ENCODE measurements around the gene PSMC4. TPM values are rescaled to one million over a fixed set of nuclear protein-coding genes. Genes with fewer than 3 reads are reported as not detected.

The PSMC4 gene
- total RNA-seq: 99.9 TPM

- peak; percentile 97 for FAIRE-seq
- peak; percentile 91 to 99 for DNase-seq (ENCODE audit: low spot score in 2 of 2)
Observed at GRCh38 chr19:39970675-39971379, at the start of gene PSMC4. TSS of gene PSMC4 (plus strand) at chr19:39971165. CDS start at chr19:39971203, 38 bp downstream.

- DNase-seq (ENCODE audit: low spot score in 2 of 2): no peak
- FAIRE-seq: no peak
Observed at GRCh38 chr19:39923862-39924261, 47.1 kb upstream of the PSMC4 start.

- FAIRE-seq: no peak
Observed at GRCh38 chr19:39924389-39924788, 46.6 kb upstream of the PSMC4 start.

GRCh38 chr19:39924952-39925351, 46.0 kb upstream of the PSMC4 start:
- DNase-seq (ENCODE audit: low spot score in 2 of 2) (no peak), FAIRE-seq (no peak)

More at GRCh38 chr19:39924389-39924788, 46.6 kb upstream of the PSMC4 start:
- DNase-seq (ENCODE audit: low spot score in 2 of 2): no peak

- no peak for FAIRE-seq
Observed at GRCh38 chr19:39926170-39926760, 44.7 kb upstream of the PSMC4 start.

GRCh38 chr19:39927076-39927475, 43.9 kb upstream of the PSMC4 start:
- FAIRE-seq (no peak), DNase-seq (ENCODE audit: low spot score in 2 of 2) (no peak)

More at GRCh38 chr19:39926170-39926760, 44.7 kb upstream of the PSMC4 start:
- no peak for DNase-seq (ENCODE audit: low spot score in 2 of 2)

GRCh38 chr19:39927524-39928356, 43.2 kb upstream of the PSMC4 start:
- FAIRE-seq: no peak

GRCh38 chr19:39928357-39928725, 42.6 kb upstream of the PSMC4 start:
- no peak for DNase-seq (ENCODE audit: low spot score in 2 of 2)
- no peak for FAIRE-seq

More at GRCh38 chr19:39927524-39928356, 43.2 kb upstream of the PSMC4 start:
- no peak for DNase-seq (ENCODE audit: low spot score in 2 of 2)

GRCh38 chr19:39929750-39930149, 41.2 kb upstream of the PSMC4 start:
- no peak for FAIRE-seq
- no peak for DNase-seq (ENCODE audit: low spot score in 2 of 2)

- no peak for DNase-seq (ENCODE audit: low spot score in 2 of 2)
- no peak for FAIRE-seq
Observed at GRCh38 chr19:39934584-39935363, 36.2 kb upstream of the PSMC4 start, which contains the start of gene FCGBP. TSS of gene FCGBP (minus strand) at chr19:39934634.

GRCh38 chr19:39935364-39935661, 35.7 kb upstream of the PSMC4 start:
- DNase-seq (ENCODE audit: low spot score in 2 of 2): no peak
- no peak for FAIRE-seq

GRCh38 chr19:39936020-39936419, 34.9 kb upstream of the PSMC4 start:
- DNase-seq (ENCODE audit: low spot score in 2 of 2): no peak
- no peak for FAIRE-seq

GRCh38 chr19:39936622-39937021, 34.3 kb upstream of the PSMC4 start:
- FAIRE-seq: no peak
- DNase-seq (ENCODE audit: low spot score in 2 of 2): no peak

GRCh38 chr19:39937094-39937720, 33.8 kb upstream of the PSMC4 start:
- DNase-seq (ENCODE audit: low spot score in 2 of 2): no peak
- FAIRE-seq: no peak

GRCh38 chr19:39937787-39938186, 33.2 kb upstream of the PSMC4 start:
- no peak for FAIRE-seq
- DNase-seq (ENCODE audit: low spot score in 2 of 2): no peak

- DNase-seq (ENCODE audit: low spot score in 2 of 2): no peak
- no peak for FAIRE-seq
Observed at GRCh38 chr19:39939556-39939955, 31.4 kb upstream of the PSMC4 start.

- DNase-seq (ENCODE audit: low spot score in 2 of 2): no peak
- FAIRE-seq: no peak
Observed at GRCh38 chr19:39940221-39940833, 30.6 kb upstream of the PSMC4 start.

- FAIRE-seq: no peak
Observed at GRCh38 chr19:39941151-39941550, 29.8 kb upstream of the PSMC4 start.

GRCh38 chr19:39941615-39942365, 29.2 kb upstream of the PSMC4 start:
- no peak for DNase-seq (ENCODE audit: low spot score in 2 of 2)
- FAIRE-seq: no peak

More at GRCh38 chr19:39941151-39941550, 29.8 kb upstream of the PSMC4 start:
- DNase-seq (ENCODE audit: low spot score in 2 of 2): no peak
